Activated effector memory CD4-positive, alpha-beta T cell treated with Interleukin-2 at 50 U/mL for 16 hours (primary cell): ENCODE measurements around the gene ST8SIA6.
"Not testable (repeated sequence)": the region's sequence is repeated elsewhere in the genome, so short reads cannot be mapped to it uniquely, and the experiment has no call there.

ENCODE experiments used
- DNase-seq: peaks from one replicate; pipeline ENCODE4 v3.0.0-alpha.2; 2020

Gene ST8SIA6

DNA sequence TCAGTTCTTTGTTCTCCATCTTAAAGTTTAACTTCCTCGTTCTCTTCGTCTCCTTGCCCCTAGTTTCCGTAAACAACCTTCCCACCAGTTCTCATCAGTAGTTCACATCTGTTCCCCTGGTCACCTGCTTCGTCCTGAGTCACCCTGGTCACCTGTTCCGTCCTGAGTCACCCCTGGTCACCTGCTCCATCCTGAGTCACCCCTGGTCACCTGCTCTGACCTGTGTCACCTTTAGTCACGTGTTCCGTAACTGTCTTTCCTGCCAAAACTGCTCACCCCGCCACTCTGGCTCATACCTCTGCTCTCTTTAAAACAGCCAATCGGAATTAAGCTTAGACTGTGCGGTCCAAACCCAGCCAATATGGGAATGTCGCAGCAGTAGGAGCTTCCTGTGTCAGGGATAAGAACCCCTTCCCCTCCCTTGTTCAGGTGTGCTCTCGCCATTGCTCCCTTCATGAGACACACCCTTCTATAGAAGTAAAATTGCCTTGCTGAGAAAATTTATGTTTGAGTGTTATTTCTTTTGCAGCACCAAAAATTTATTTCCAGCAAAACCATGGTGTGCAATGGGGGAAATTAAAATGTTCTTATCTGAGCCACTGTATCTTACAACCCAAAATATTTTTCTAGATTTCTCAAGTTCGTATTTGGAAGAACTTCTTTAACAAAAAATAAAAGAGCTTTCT is 114.1 kb downstream of the ST8SIA6 start:
- DNase-seq: no peak

DNA sequence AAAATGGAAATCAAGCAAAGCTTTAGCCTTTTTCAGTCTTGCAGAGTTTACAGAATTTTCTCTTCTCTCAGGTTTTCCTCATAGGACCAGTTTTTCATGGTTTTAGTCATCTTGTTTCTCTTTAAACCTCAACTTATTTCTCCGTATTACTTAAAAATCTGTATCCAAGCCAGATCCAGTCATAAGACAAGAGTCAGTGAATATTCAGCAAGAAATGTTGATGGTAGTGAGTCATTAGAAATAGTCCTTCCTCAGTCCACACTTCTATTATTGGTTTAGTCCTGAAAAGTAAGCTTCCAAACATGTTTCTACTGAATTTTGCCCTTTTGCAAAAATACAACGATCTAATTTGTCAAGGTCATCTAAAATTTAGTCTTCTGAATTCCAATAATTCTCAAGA is 119.3 kb downstream of the ST8SIA6 start:
- DNase-seq: no peak

DNA sequence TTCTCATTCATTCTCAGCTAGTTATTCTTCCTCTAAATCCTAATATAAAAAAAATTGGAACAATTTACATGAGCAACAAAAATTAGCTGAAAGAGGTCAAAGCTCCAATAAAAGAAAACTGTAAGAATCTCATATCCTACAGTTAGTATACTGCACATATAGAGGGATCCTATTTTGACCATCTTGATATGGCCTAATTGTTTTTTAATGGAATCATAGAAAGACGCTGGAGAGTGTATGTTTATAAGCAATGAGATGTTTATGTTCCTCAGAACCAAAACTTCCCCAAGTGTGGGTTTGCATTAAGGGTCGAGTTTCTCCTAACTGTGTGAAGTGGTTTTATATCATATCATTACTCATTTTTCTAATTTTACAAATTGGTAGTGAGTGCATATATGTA is 123.9 kb downstream of the ST8SIA6 start:
- DNase-seq: no peak

- no peak for DNase-seq
These were observed 128.0 kb downstream of the ST8SIA6 start for GRCh38 chr10:17326377-17326776.

- not testable (repeated sequence) for DNase-seq
These were observed 132.4 kb downstream of the ST8SIA6 start for GRCh38 chr10:17321957-17322356.

- DNase-seq: no peak
These were observed 137.8 kb downstream of the ST8SIA6 start for GRCh38 chr10:17316488-17317170.

- DNase-seq: no peak
These were observed 145.0 kb downstream of the ST8SIA6 start for GRCh38 chr10:17309435-17309834.

DNA sequence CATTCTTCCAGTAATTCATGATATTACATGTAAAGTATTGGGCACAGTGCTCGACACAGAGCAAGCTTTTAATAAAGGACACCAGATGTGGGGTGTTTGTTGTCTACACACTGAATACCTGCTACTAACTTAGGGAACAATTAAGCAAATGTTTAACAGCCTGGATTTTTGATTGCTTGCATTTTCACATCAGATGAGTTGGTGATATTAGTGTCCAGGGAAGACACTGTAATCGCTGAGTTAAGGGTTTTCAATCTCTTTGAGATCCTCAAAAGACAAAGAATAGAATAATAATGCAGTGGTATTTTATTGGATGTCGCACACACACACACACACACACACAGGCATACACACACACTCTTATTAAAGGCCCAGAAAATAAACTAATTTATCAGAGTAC is 147.3 kb downstream of the ST8SIA6 start:
- DNase-seq: no peak

DNA sequence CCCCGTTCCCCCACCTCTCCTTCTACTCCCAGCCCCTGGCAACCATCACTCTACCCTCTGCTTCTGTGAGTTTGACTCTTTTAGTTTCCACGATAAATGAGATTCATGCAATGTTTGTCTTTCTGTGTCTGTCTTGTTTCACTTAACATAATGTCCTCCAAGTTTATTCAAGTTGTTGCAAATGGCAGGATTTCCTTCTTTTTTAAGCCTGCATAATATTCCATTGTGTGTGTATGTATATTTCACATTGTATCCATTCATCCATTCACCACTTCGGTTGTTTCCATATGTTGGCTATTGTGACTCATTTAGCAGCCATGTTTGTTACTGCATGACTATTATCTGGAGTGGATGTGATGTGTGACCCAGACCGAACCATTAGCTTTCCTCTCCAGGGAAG is 162.0 kb downstream of the ST8SIA6 start:
- no peak for DNase-seq

DNA sequence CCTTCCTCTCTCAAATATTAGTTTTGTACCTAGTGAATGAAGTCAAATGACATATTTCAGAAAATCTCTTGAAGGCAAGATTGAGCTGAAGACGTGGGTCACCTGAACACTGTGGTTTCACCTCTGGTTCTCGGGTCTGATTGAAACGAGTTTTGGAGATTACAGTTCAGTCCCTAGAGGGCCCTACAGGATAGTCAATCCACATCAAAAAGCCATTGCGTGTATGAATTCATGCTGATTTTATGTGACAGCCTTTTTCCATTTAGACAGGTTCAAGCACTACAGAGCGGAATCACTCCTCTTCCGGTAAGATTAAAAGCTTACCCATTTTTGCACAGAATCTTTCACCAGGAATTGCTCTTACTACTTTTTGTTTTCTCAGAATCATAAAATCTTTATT is 164.2 kb downstream of the ST8SIA6 start:
- DNase-seq: no peak

GRCh38 chr10:17289763-17290162 is 164.6 kb downstream of the ST8SIA6 start:
- no peak for DNase-seq

DNA sequence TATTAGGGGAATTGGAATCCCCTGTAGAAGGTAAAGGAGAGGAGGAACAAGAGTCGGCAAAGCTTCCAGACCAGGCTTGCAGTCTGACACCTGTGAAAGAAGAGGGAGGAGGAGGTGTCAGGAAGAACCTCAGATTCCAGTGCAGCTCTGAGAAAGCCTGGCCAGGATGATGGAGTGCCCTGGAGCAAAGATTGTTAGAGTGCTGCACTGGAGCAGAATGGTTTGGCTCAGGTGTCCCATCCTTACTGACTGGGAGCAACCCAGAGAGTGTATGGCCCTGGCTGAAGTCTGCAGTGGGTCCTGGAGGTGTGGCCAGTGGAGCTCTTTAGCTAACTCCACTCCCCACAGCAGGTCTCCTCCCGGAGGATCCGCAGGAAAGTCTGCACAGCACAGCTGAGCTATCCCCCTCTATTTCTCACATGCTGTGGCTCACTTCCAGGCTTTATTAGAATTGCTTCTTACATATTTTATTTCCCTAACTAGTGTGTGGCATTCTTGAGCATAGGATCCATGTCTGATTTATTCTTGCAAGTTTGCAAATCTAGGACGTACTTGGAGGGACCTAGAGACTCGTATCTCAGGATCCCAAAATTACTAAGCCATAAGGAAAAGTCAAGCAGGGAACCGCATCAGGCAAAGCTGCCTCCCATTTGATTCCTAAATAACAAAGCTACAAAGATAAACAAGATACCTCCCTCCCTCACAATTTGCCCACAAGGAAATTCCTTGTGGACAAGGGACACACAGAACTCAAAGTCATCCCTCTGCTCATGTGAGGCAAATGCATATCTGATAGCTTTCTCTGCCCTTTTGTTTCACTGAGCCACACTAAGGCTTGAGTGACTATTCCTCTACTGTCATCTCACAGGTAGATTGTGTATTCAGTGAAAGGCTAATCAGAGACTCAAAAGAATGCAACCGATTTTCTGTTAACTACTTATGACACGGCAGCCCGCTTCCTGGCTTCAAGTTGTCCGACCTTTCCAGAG is 167.5 kb downstream of the ST8SIA6 start:
- DNase-seq: no peak

- no peak for DNase-seq
These were observed 172.1 kb downstream of the ST8SIA6 start for GRCh38 chr10:17282311-17282710.

GRCh38 chr10:17278607-17279240 is 175.7 kb downstream of the ST8SIA6 start:
- no peak for DNase-seq

GRCh38 chr10:17276756-17277424 is 177.5 kb downstream of the ST8SIA6 start:
- no peak for DNase-seq

GRCh38 chr10:17273403-17273802 is 181.0 kb downstream of the ST8SIA6 start:
- no peak for DNase-seq

- no peak for DNase-seq
These were observed 181.7 kb downstream of the ST8SIA6 start for GRCh38 chr10:17272648-17273047.
